ENCODE data around the gene KLHDC8A. TPM values are rescaled to one million over a fixed set of nuclear protein-coding genes. Genes with fewer than 3 reads are reported as not detected.

The KLHDC8A gene
- total and polyA plus RNA-seq, 2 donors (not counting 3 experiments of a cell fraction or from before 2014, with no cell fraction given) = not detected

GRCh38 chr1:205326812-205327466 is 29.8 kb downstream of the KLHDC8A start:
- no peaks in the 10 kb centered on the region for H4K20me1 ChIP-seq (replicated peaks; ENCODE audit: control insufficient read depth, extremely low read depth, insufficient read depth, low read length)
- DNase-seq (ENCODE audit: low read depth, low spot score) = no peak
- intact Hi-C loops (cut with micrococcal nuclease) = no loop called here
- H3K9ac ChIP-seq (replicated peaks; ENCODE audit: extremely low read depth, insufficient read depth, low read length) = no peak overlapping the region
- no peaks in the 10 kb centered on the region for H3K79me2 ChIP-seq (ENCODE audit: control insufficient read depth, insufficient read depth, low read length)
- peaks cover 8 to 18% of the 10 kb centered on the region in 2 experiments for H3K27me3 ChIP-seq (ENCODE audit: control insufficient read depth in 2 of 2, insufficient read depth in 2 of 2, low read length in 2 of 2)
- H3K4me2 ChIP-seq (ENCODE audit: insufficient read depth, low read length) = no peak overlapping the region
- CTCF ChIA-PET = interaction anchor here (0.7 to 21.6 kb wide), 7 partner anchors 8 to 65 kb away, joined by 3 to 1536 read pairs (median 4); no protein-coding TSS in a partner anchor
- dilution Hi-C loops (cut with MboI; ENCODE audit: extremely low pct_ligation_motif_present, low sequenced_read_pairs) = no loop called here
- no peaks in the 10 kb centered on the region for H3K9me3 ChIP-seq (replicated peaks; ENCODE audit: control insufficient read depth, insufficient read depth, low read length)
- no peak overlapping the region for H3K4me3 ChIP-seq (replicated peaks in 1 of 3; ENCODE audit: insufficient read depth in 1 of 3, low read depth in 1 of 3, low read length in 3 of 3)
- no TSS peak for BruUV-seq (replicated peaks)
- no peak overlapping the region for H2AFZ ChIP-seq (ENCODE audit: low read depth, low read length)
- TF ChIP-seq POLR2A (IDR thresholded peaks at IDR 0.05; ENCODE audit: low read depth, low read length) (no peak), GATA2 (IDR thresholded peaks at IDR 0.05; ENCODE audit: insufficient read depth, insufficient read length, low read depth, low read length) (no peak), EZH2 (IDR thresholded peaks at IDR 0.05; ENCODE audit: borderline replicate concordance, low read depth, low read length, severe bottlenecking) (no peak), POLR2AphosphoS5 (IDR thresholded peaks at IDR 0.05; ENCODE audit: insufficient read depth, low read depth, low read length) (no peak), MYC (IDR thresholded peaks at IDR 0.05; ENCODE audit: low read depth, low read length) (no peak), JUN (IDR thresholded peaks at IDR 0.05; ENCODE audit: borderline replicate concordance, insufficient read depth, insufficient read length, low read depth) (no peak), FOS (IDR thresholded peaks at IDR 0.05; ENCODE audit: borderline replicate concordance, insufficient read depth, low read length) (no peak)
- TF ChIP-seq, protein P1, sequence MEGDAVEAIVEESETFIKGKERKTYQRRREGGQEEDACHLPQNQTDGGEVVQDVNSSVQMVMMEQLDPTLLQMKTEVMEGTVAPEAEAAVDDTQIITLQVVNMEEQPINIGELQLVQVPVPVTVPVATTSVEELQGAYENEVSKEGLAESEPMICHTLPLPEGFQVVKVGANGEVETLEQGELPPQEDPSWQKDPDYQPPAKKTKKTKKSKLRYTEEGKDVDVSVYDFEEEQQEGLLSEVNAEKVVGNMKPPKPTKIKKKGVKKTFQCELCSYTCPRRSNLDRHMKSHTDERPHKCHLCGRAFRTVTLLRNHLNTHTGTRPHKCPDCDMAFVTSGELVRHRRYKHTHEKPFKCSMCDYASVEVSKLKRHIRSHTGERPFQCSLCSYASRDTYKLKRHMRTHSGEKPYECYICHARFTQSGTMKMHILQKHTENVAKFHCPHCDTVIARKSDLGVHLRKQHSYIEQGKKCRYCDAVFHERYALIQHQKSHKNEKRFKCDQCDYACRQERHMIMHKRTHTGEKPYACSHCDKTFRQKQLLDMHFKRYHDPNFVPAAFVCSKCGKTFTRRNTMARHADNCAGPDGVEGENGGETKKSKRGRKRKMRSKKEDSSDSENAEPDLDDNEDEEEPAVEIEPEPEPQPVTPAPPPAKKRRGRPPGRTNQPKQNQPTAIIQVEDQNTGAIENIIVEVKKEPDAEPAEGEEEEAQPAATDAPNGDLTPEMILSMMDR (IDR thresholded peaks at IDR 0.05; ENCODE audit: extremely low read depth in 1 of 2, insufficient read depth in 1 of 2, low read depth in 1 of 2, low read length in 2 of 2) = no peak
- TF ChIP-seq, protein P2, sequence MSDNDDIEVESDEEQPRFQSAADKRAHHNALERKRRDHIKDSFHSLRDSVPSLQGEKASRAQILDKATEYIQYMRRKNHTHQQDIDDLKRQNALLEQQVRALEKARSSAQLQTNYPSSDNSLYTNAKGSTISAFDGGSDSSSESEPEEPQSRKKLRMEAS (IDR thresholded peaks at IDR 0.05; ENCODE audit: insufficient read depth, insufficient read length) = no peak
- POLR2A ChIA-PET = no interaction called here
- no peaks in the 10 kb centered on the region for H3K4me1 ChIP-seq (ENCODE audit: control insufficient read depth, extremely low read depth, insufficient read depth, low read length)
- no peak overlapping the region for H3K27ac ChIP-seq (ENCODE audit: insufficient read depth, low read depth, low read length)
- no peaks in the 10 kb centered on the region for H3K9me1 ChIP-seq (replicated peaks; ENCODE audit: control insufficient read depth, extremely low read depth, insufficient read depth, low read length)
- H3K36me3 ChIP-seq (ENCODE audit: control insufficient read depth in 2 of 2, extremely low read depth in 1 of 2, insufficient read depth in 2 of 2, low read length in 2 of 2) = no peaks in the 10 kb centered on the region
- no peak for FAIRE-seq
